ENCODE results near the gene ARL2BP.

ARL2BP gene

GRCh38 chr16:57235128-57236021 is 9.7 kb upstream of the ARL2BP start:
- DNase-seq = no peak

- no peak for DNase-seq
Measured at GRCh38 chr16:57236022-57236350, 9.1 kb upstream of the ARL2BP start.

GRCh38 chr16:57238682-57239081 is 6.4 kb upstream of the ARL2BP start:
- no peak for DNase-seq

GRCh38 chr16:57239107-57239506 is 6.0 kb upstream of the ARL2BP start:
- no peak for DNase-seq

GRCh38 chr16:57240851-57241250 is 4.2 kb upstream of the ARL2BP start:
- no peak for DNase-seq

- no peak for DNase-seq
Measured at GRCh38 chr16:57242650-57243049, 2.4 kb upstream of the ARL2BP start.

GRCh38 chr16:57244463-57244766 is 644 bp upstream of the ARL2BP start:
- DNase-seq = no peak

GRCh38 chr16:57245472-57246113 is 534 bp downstream of the ARL2BP start:
- DNase-seq = no peak

GRCh38 chr16:57251352-57251751 is 6.3 kb downstream of the ARL2BP start:
- no peak for DNase-seq

- DNase-seq = no peak
Measured at GRCh38 chr16:57252148-57252721, 7.2 kb downstream of the ARL2BP start.

- peak; percentile 16 for DNase-seq
Measured at GRCh38 chr16:57253466-57253865, 8.4 kb downstream of the ARL2BP start.

GRCh38 chr16:57255686-57256415 is 10.8 kb downstream of the ARL2BP start:
- DNase-seq = peak; percentile 41

- peak; percentile 35 for DNase-seq
Measured at GRCh38 chr16:57256601-57257395, 11.7 kb downstream of the ARL2BP start.

- peak; percentile 29 for DNase-seq
Measured at GRCh38 chr16:57257455-57258070, 12.5 kb downstream of the ARL2BP start.

- peak; percentile 37 for DNase-seq
Measured at GRCh38 chr16:57258226-57258909, 13.3 kb downstream of the ARL2BP start.

- DNase-seq = peak; percentile 51
Measured at GRCh38 chr16:57258910-57259475, 13.9 kb downstream of the ARL2BP start.

- DNase-seq = peak; percentile 85
Measured at GRCh38 chr16:57260294-57260929, 15.4 kb downstream of the ARL2BP start.

- DNase-seq = peak; percentile 24
Measured at GRCh38 chr16:57261806-57262205, 16.7 kb downstream of the ARL2BP start.

GRCh38 chr16:57262841-57263540 is 17.9 kb downstream of the ARL2BP start:
- peak; percentile 50 for DNase-seq

All from islet precursor cell (in vitro differentiated cells).